Stimulated activated naive CD8-positive, alpha-beta T cell treated with anti-CD3 and anti-CD28 coated beads, Interleukin-15, Interleukin-2, amounts not matched to agents 100 ng/mL and 50 ng/mL, for 24 hours (primary cell): Measurements from ENCODE around the gene CNTFR.

Source experiments
- H3K27ac Mint-ChIP-seq: one replicate; pipeline ENCODE4 v1.8.0; 2021; ENCODE audit warnings: mild to moderate bottlenecking, mixed read lengths
- H3K27me3 Mint-ChIP-seq: one replicate; pipeline ENCODE4 v1.8.0; 2021; ENCODE audit warnings: mixed read lengths
- H3K36me3 Mint-ChIP-seq: one replicate; pipeline ENCODE4 v1.8.0; 2021; ENCODE audit warnings: low read depth, mixed read lengths
- H3K4me1 Mint-ChIP-seq: one replicate; pipeline ENCODE4 v1.8.0; 2021; ENCODE audit warnings: low read depth, mixed read lengths
- H3K4me3 Mint-ChIP-seq: one replicate; pipeline ENCODE4 v1.8.0; 2021; ENCODE audit warnings: mild to moderate bottlenecking, mixed read lengths
- H3K9me3 Mint-ChIP-seq: one replicate; pipeline ENCODE4 v1.8.0; 2021; ENCODE audit warnings: mixed read lengths

Gene CNTFR

GRCh38 chr9:34606190-34606589 is 16.7 kb upstream of the CNTFR start:
- H3K4me3 Mint-ChIP-seq: no peak overlapping the region
- H3K9me3 Mint-ChIP-seq: no peaks in the 10 kb centered on the region
- peaks cover 14% of the 10 kb centered on the region for H3K4me1 Mint-ChIP-seq
- peaks cover 11% of the 10 kb centered on the region for H3K36me3 Mint-ChIP-seq
- no peak overlapping the region for H3K27ac Mint-ChIP-seq
- H3K27me3 Mint-ChIP-seq: no peaks in the 10 kb centered on the region

GRCh38 chr9:34603610-34604231 is 14.2 kb upstream of the CNTFR start:
- Mint-ChIP-seq H3K9me3 (no peaks in the 10 kb centered on the region), H3K36me3 (no peaks in the 10 kb centered on the region), H3K4me3 (no peak overlapping the region), H3K4me1 (no peaks in the 10 kb centered on the region), H3K27ac (no peak overlapping the region), H3K27me3 (no peaks in the 10 kb centered on the region)

GRCh38 chr9:34601937-34602573 is 12.5 kb upstream of the CNTFR start:
- H3K9me3 Mint-ChIP-seq: no peaks in the 10 kb centered on the region
- H3K27ac Mint-ChIP-seq: no peak overlapping the region
- H3K4me1 Mint-ChIP-seq: no peaks in the 10 kb centered on the region
- H3K4me3 Mint-ChIP-seq: no peak overlapping the region
- H3K36me3 Mint-ChIP-seq: no peaks in the 10 kb centered on the region
- no peaks in the 10 kb centered on the region for H3K27me3 Mint-ChIP-seq

GRCh38 chr9:34600908-34601307 is 11.4 kb upstream of the CNTFR start:
- no peak overlapping the region for H3K27ac Mint-ChIP-seq
- H3K4me1 Mint-ChIP-seq: no peaks in the 10 kb centered on the region
- H3K36me3 Mint-ChIP-seq: no peaks in the 10 kb centered on the region
- no peak overlapping the region for H3K4me3 Mint-ChIP-seq
- H3K27me3 Mint-ChIP-seq: peaks cover 5% of the 10 kb centered on the region
- no peaks in the 10 kb centered on the region for H3K9me3 Mint-ChIP-seq

DNA sequence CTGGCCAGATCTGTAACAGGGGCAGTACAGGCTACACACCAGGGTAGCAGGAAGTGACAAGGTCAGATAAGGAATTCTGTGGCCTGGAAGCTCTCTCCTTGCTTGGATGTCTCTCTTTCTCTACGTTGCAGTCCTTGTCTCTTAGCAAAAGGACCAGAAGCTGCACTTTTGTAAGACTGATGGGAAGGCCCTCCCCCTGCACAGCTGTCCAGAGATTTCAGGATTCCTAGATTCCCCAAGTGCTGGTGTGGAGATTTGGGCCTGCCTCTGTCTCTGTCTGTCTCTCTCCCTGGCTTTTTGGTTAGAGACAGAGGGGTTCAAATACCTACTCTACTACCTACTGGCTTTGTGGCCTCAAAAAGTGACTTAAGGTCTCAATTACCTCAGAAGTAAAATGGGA is 10.0 kb upstream of the CNTFR start:
- H3K27ac Mint-ChIP-seq: no peak overlapping the region
- no peaks in the 10 kb centered on the region for H3K4me1 Mint-ChIP-seq
- no peaks in the 10 kb centered on the region for H3K36me3 Mint-ChIP-seq
- H3K4me3 Mint-ChIP-seq: no peak overlapping the region
- H3K27me3 Mint-ChIP-seq: peaks cover 13% of the 10 kb centered on the region
- no peaks in the 10 kb centered on the region for H3K9me3 Mint-ChIP-seq

- Mint-ChIP-seq H3K27ac (no peak overlapping the region), H3K36me3 (no peaks in the 10 kb centered on the region), H3K4me1 (peaks cover 19% of the 10 kb centered on the region), H3K27me3 (peaks cover 42% of the 10 kb centered on the region), H3K9me3 (no peaks in the 10 kb centered on the region), H3K4me3 (no peak overlapping the region)
Measured at GRCh38 chr9:34594177-34594576, 4.7 kb upstream of the CNTFR start.

GRCh38 chr9:34592895-34593601 is 3.5 kb upstream of the CNTFR start:
- Mint-ChIP-seq H3K27me3 (peaks cover 53% of the 10 kb centered on the region), H3K27ac (no peak overlapping the region)

GRCh38 chr9:34591917-34592866 is 2.7 kb upstream of the CNTFR start:
- peaks cover 28% of the 10 kb centered on the region for H3K4me1 Mint-ChIP-seq

More at GRCh38 chr9:34592895-34593601, 3.5 kb upstream of the CNTFR start:
- peaks cover 28% of the 10 kb centered on the region for H3K4me1 Mint-ChIP-seq
- no peaks in the 10 kb centered on the region for H3K9me3 Mint-ChIP-seq
- H3K36me3 Mint-ChIP-seq: no peaks in the 10 kb centered on the region
- no peak overlapping the region for H3K4me3 Mint-ChIP-seq

GRCh38 chr9:34591248-34591916 is 1.9 kb upstream of the CNTFR start:
- peaks cover 28% of the 10 kb centered on the region for H3K4me1 Mint-ChIP-seq
- H3K36me3 Mint-ChIP-seq: no peaks in the 10 kb centered on the region
- peaks cover 66% of the 10 kb centered on the region for H3K27me3 Mint-ChIP-seq
- H3K4me3 Mint-ChIP-seq: peak overlapping the region; percentile 70
- no peak overlapping the region for H3K27ac Mint-ChIP-seq
- no peaks in the 10 kb centered on the region for H3K9me3 Mint-ChIP-seq

More at GRCh38 chr9:34591917-34592866, 2.7 kb upstream of the CNTFR start:
- Mint-ChIP-seq H3K27ac (no peak overlapping the region), H3K9me3 (no peaks in the 10 kb centered on the region), H3K27me3 (peaks cover 61% of the 10 kb centered on the region), H3K4me3 (no peak overlapping the region), H3K36me3 (no peaks in the 10 kb centered on the region)

GRCh38 chr9:34590381-34591247 is 1.1 kb upstream of the CNTFR start:
- Mint-ChIP-seq H3K9me3 (no peaks in the 10 kb centered on the region), H3K27me3 (peaks cover 72% of the 10 kb centered on the region), H3K4me1 (peaks cover 28% of the 10 kb centered on the region), H3K36me3 (no peaks in the 10 kb centered on the region), H3K27ac (no peak overlapping the region), H3K4me3 (peak overlapping the region; percentile 70)

- H3K4me1 Mint-ChIP-seq: peaks cover 28% of the 10 kb centered on the region
- peaks cover 74% of the 10 kb centered on the region for H3K27me3 Mint-ChIP-seq
- H3K36me3 Mint-ChIP-seq: no peaks in the 10 kb centered on the region
- peak overlapping the region; percentile 63 for H3K4me3 Mint-ChIP-seq
- H3K27ac Mint-ChIP-seq: no peak overlapping the region
- H3K9me3 Mint-ChIP-seq: no peaks in the 10 kb centered on the region
Measured at GRCh38 chr9:34588671-34589635, 571 bp downstream of the CNTFR start.

- Mint-ChIP-seq H3K9me3 (no peaks in the 10 kb centered on the region), H3K4me3 (no peak overlapping the region), H3K27ac (no peak overlapping the region), H3K36me3 (no peaks in the 10 kb centered on the region), H3K27me3 (peaks cover 64% of the 10 kb centered on the region), H3K4me1 (peaks cover 22% of the 10 kb centered on the region)
Measured at GRCh38 chr9:34587271-34587670, 2.3 kb downstream of the CNTFR start.
